Caco-2 (cell line): Measurements from ENCODE around the gene MSL3B.

Source experiments
- BruUV-seq: library from RNA; stranded (reverse); fragments of 400-500 nt; replicated peaks from 2 replicates; lab custom pipeline; 2021; lab: Mats Ljungman, UMichigan
- CTCF ChIA-PET: fragments of 300-600 bp; sonication (Branson Sonifier 250); formaldehyde crosslinking; loops from one replicate; lab custom pipeline; 2022; ENCODE audit warnings: antibody characterized with exemption; lab: Charles Lee
- POLR2A ChIA-PET: fragments of 300-600 bp; sonication (Branson Sonifier 250); formaldehyde crosslinking; loops from one replicate; lab custom pipeline; 2022; ENCODE audit warnings: antibody characterized with exemption; lab: Charles Lee
- DNase-seq, 2 experiments: peaks; one replicate each; pipeline versions ENCODE4 v3.0.0 to v3.0.0-alpha.2; 2020 to 2022
- H3K27me3 ChIP-seq: replicated peaks from 2 replicates; pipeline ENCODE4 v1.6.0; 2011; ENCODE audit warnings: low read length; ENCODE audit not compliant: control insufficient read depth, insufficient read depth
- H3K36me3 ChIP-seq: 2 replicates; pipeline ENCODE4 v1.5.1; 2011; ENCODE audit warnings: low read length; ENCODE audit not compliant: control insufficient read depth, insufficient read depth
- H3K4me1 ChIP-seq: fragments of 250-450 bp; sonication (Bioruptor Pico); 2 replicates; pipeline ENCODE4 v1.5.1; 2020; ENCODE audit warnings: mild to moderate bottlenecking
- H3K4me3 ChIP-seq: 2 replicates; pipeline ENCODE4 v1.5.1; 2011; ENCODE audit warnings: low read depth, mild to moderate bottlenecking, control low read depth, low read length
- H3K9me3 ChIP-seq: fragments of 250-450 bp; sonication (Bioruptor Pico); 2 replicates; pipeline ENCODE4 v1.5.1; 2020; ENCODE audit warnings: mild to moderate bottlenecking, moderate library complexity
- H3K27ac Mint-ChIP-seq: one replicate; pipeline ENCODE4 v1.8.0; 2022; ENCODE audit warnings: mixed read lengths; ENCODE audit not compliant: unreplicated experiment
- H3K27me3 Mint-ChIP-seq: one replicate; pipeline ENCODE4 v1.8.0; 2022; ENCODE audit warnings: mixed read lengths; ENCODE audit not compliant: insufficient read depth, unreplicated experiment
- H3K36me3 Mint-ChIP-seq: one replicate; pipeline ENCODE4 v1.8.0; 2022; ENCODE audit warnings: mild to moderate bottlenecking, mixed read lengths; ENCODE audit not compliant: insufficient read depth, unreplicated experiment
- H3K4me1 Mint-ChIP-seq: one replicate; pipeline ENCODE4 v1.8.0; 2022; ENCODE audit warnings: low read depth, mixed read lengths; ENCODE audit not compliant: unreplicated experiment
- H3K4me3 Mint-ChIP-seq: one replicate; pipeline ENCODE4 v1.8.0; 2022; ENCODE audit warnings: mild to moderate bottlenecking, moderate library complexity, mixed read lengths; ENCODE audit not compliant: unreplicated experiment
- H3K9me3 Mint-ChIP-seq: one replicate; pipeline ENCODE4 v1.8.0; 2022; ENCODE audit warnings: mixed read lengths; ENCODE audit not compliant: unreplicated experiment
- CTCF ChIP-seq, 2 experiments: fragments of 200-600 bp in 1 of 2; IDR thresholded peaks; 1 replicate in 1 of 2; 2 replicates in 1 of 2; pipeline versions ENCODE4 v1.5.1 to v1.8.0; 2011 to 2022; ENCODE audit warnings: antibody characterized with exemption in 1 of 2, control low read depth in 1 of 2, inconsistent platforms in 1 of 2, low read depth in 1 of 2, low read length in 1 of 2, mild to moderate bottlenecking in 1 of 2, moderate library complexity in 1 of 2; ENCODE audit not compliant: insufficient read depth in 1 of 2, severe bottlenecking in 1 of 2, unreplicated experiment in 1 of 2
- intact Hi-C: fragments of 100-400 bp; cut with micrococcal nuclease; formaldehyde crosslinking; loops from one replicate; pipeline ENCODE4 v1.10.0; 2022; ENCODE audit not compliant: unreplicated experiment

Gene MSL3B

GRCh38 chr2:233823731-233824121 lies 44.5 kb downstream of the MSL3B start:
- CTCF ChIA-PET, result no interaction called here

GRCh38 chr2:233822781-233823730 lies 45.1 kb downstream of the MSL3B start:
- no peaks in the 10 kb centered on the region for H3K9me3 Mint-ChIP-seq
- H3K4me1 Mint-ChIP-seq, result no peaks in the 10 kb centered on the region
- no peak overlapping the region for H3K4me3 ChIP-seq
- H3K27me3 Mint-ChIP-seq, result no peaks in the 10 kb centered on the region
- intact Hi-C loops, result loop anchor here (1.0 kb wide), 1 partner anchor 19 kb away; no protein-coding TSS in a partner anchor
- H3K27ac Mint-ChIP-seq, result no peak overlapping the region
- TF ChIP-seq CTCF (IDR thresholded peaks at IDR 0.05; ENCODE audit: insufficient read depth in 1 of 2, low read depth in 1 of 2, low read length in 1 of 2, severe bottlenecking in 1 of 2, unreplicated experiment in 1 of 2), result no peak
- no TSS peak for BruUV-seq
- no peak for DNase-seq
- POLR2A ChIA-PET, result no interaction called here
- H3K4me3 Mint-ChIP-seq, result no peak overlapping the region
- H3K9me3 ChIP-seq, result no peaks in the 10 kb centered on the region
- H3K36me3 Mint-ChIP-seq, result no peaks in the 10 kb centered on the region
- H3K4me1 ChIP-seq, result no peaks in the 10 kb centered on the region
- H3K36me3 ChIP-seq, result no peaks in the 10 kb centered on the region
- CTCF ChIA-PET, result interaction anchor here (0.6 kb wide), 1 partner anchor 638 kb away, joined by 3 read pairs; no protein-coding TSS in a partner anchor
- H3K27me3 ChIP-seq, result no peaks in the 10 kb centered on the region

More at GRCh38 chr2:233823731-233824121, 44.5 kb downstream of the MSL3B start:
- no peak overlapping the region for H3K4me3 ChIP-seq
- no peak overlapping the region for H3K4me3 Mint-ChIP-seq
- H3K36me3 Mint-ChIP-seq, result no peaks in the 10 kb centered on the region
- no peaks in the 10 kb centered on the region for H3K4me1 Mint-ChIP-seq
- no peaks in the 10 kb centered on the region for H3K9me3 Mint-ChIP-seq
- intact Hi-C loops, result loop anchor here (1.0 kb wide), 1 partner anchor 19 kb away; no protein-coding TSS in a partner anchor
- BruUV-seq, result no TSS peak
- POLR2A ChIA-PET, result no interaction called here
- H3K36me3 ChIP-seq, result no peaks in the 10 kb centered on the region
- H3K9me3 ChIP-seq, result no peaks in the 10 kb centered on the region
- no peak overlapping the region for H3K27ac Mint-ChIP-seq
- DNase-seq, result no peak
- TF ChIP-seq CTCF (IDR thresholded peaks at IDR 0.05; ENCODE audit: insufficient read depth in 1 of 2, low read depth in 1 of 2, low read length in 1 of 2, severe bottlenecking in 1 of 2, unreplicated experiment in 1 of 2), result no peak
- H3K27me3 ChIP-seq, result no peaks in the 10 kb centered on the region
- H3K27me3 Mint-ChIP-seq, result no peaks in the 10 kb centered on the region
- no peaks in the 10 kb centered on the region for H3K4me1 ChIP-seq

- Histone ChIP-seq H3K4me1 (no peaks in the 10 kb centered on the region), H3K27me3 (no peaks in the 10 kb centered on the region), H3K9me3 (no peaks in the 10 kb centered on the region), H3K36me3 (no peaks in the 10 kb centered on the region), H3K4me3 (no peak overlapping the region)
- no peak for TF ChIP-seq CTCF (IDR thresholded peaks at IDR 0.05; ENCODE audit: insufficient read depth in 1 of 2, low read depth in 1 of 2, low read length in 1 of 2, severe bottlenecking in 1 of 2, unreplicated experiment in 1 of 2)
- no peaks in the 10 kb centered on the region for H3K36me3 Mint-ChIP-seq
- H3K4me1 Mint-ChIP-seq, result no peaks in the 10 kb centered on the region
- DNase-seq, result no peak
- intact Hi-C loops, result no loop called here
- ChIA-PET CTCF (interaction anchor here (0.6 kb wide), 1 partner anchor 637 kb away, joined by 3 read pairs; no protein-coding TSS in a partner anchor), POLR2A (no interaction called here)
- H3K4me3 Mint-ChIP-seq, result no peak overlapping the region
- BruUV-seq, result no TSS peak
- H3K27ac Mint-ChIP-seq, result no peak overlapping the region
- H3K27me3 Mint-ChIP-seq, result no peaks in the 10 kb centered on the region
- H3K9me3 Mint-ChIP-seq, result no peaks in the 10 kb centered on the region
These were observed 46.0 kb downstream of the MSL3B start for GRCh38 chr2:233822101-233822771.
